H1 (cell line): ENCODE results near the gene OR5M3. TPM values are rescaled to one million over a fixed set of nuclear protein-coding genes. Genes with fewer than 3 reads are reported as not detected.

Experiments used
- CTCF ChIA-PET: fragments of 300-600 bp; sonication (Branson Sonifier 250); formaldehyde crosslinking; loops from one replicate; lab custom pipeline; 2021; ENCODE audit not compliant: partially characterized antibody; lab: Charles Lee
- POLR2A ChIA-PET: fragments of 300-600 bp; sonication (Branson Sonifier 250); formaldehyde crosslinking; loops from one replicate; lab custom pipeline; 2021; ENCODE audit warnings: inconsistent platforms; ENCODE audit not compliant: partially characterized antibody; lab: Charles Lee
- DNase-seq, 2 experiments: peaks; one replicate each; pipeline versions ENCODE4 v3.0.0 to v3.0.0-alpha.2; 2010 to 2022; ENCODE audit warnings: low spot score in 2 of 2, low read depth in 1 of 2, mixed read lengths in 1 of 2
- FAIRE-seq: peaks from 2 replicates; lab custom pipeline; 2011; peaks lifted over from hg19 to GRCh38; lab: Jason Lieb, UNC
- H2AFZ ChIP-seq: 2 replicates; pipeline ENCODE4 v1.8.1; 2012; ENCODE audit warnings: low read length, inconsistent platforms
- H2AK5ac ChIP-seq: 2 replicates; pipeline ENCODE4 v1.6.1; 2013; ENCODE audit warnings: low read depth, low read length
- H2BK120ac ChIP-seq: replicated peaks from 2 replicates; pipeline ENCODE3; 2013; ENCODE audit warnings: low read depth, low read length, inconsistent platforms
- H2BK12ac ChIP-seq: 2 replicates; pipeline ENCODE4 v1.6.1; 2013; ENCODE audit warnings: low read depth, low read length
- H2BK15ac ChIP-seq: 2 replicates; pipeline ENCODE4 v1.6.1; 2013; ENCODE audit warnings: low read length
- H2BK20ac ChIP-seq: 2 replicates; pipeline ENCODE4 v1.6.1; 2013; ENCODE audit warnings: low read length
- H2BK5ac ChIP-seq: 2 replicates; pipeline ENCODE4 v1.6.1; 2013; ENCODE audit warnings: low read depth, low read length
- H3K14ac ChIP-seq: 2 replicates; pipeline ENCODE4 v1.6.1; 2013; ENCODE audit warnings: inconsistent platforms; ENCODE audit not compliant: insufficient read length
- H3K18ac ChIP-seq: 2 replicates; pipeline ENCODE4 v1.6.1; 2013; ENCODE audit warnings: low read length; ENCODE audit errors: extremely low read depth
- H3K23ac ChIP-seq: 2 replicates; pipeline ENCODE4 v1.6.1; 2013; ENCODE audit warnings: inconsistent platforms; ENCODE audit not compliant: insufficient read length
- H3K23me2 ChIP-seq: 2 replicates; pipeline ENCODE4 v1.6.1; 2013; ENCODE audit warnings: low read depth, low read length
- H3K27ac ChIP-seq: 2 replicates; pipeline ENCODE4 v1.6.1; 2011; ENCODE audit warnings: low read depth, low read length, inconsistent platforms
- H3K27me3 ChIP-seq, 4 experiments: replicated peaks in 1 of 4; 1 replicate in 1 of 4; 2 replicates in 3 of 4; pipeline versions ENCODE4 v1.6.1 to v1.8.1; 2011 to 2013; ENCODE audit warnings: low read length in 3 of 4, mild to moderate bottlenecking in 3 of 4, inconsistent platforms in 2 of 4, mixed read lengths in 2 of 4, moderate library complexity in 1 of 4; ENCODE audit not compliant: control insufficient read depth in 3 of 4, insufficient read depth in 3 of 4; ENCODE audit errors: extremely low read depth in 1 of 4
- H3K36me3 ChIP-seq, 4 experiments: 2 replicates each; pipeline versions ENCODE4 v1.6.1 to v1.8.1; 2011 to 2013; ENCODE audit warnings: mild to moderate bottlenecking in 4 of 4, low read length in 3 of 4, moderate library complexity in 2 of 4, control low read depth in 1 of 4, inconsistent platforms in 1 of 4; ENCODE audit not compliant: insufficient read depth in 4 of 4, control insufficient read depth in 2 of 4
- H3K4ac ChIP-seq: replicated peaks from 2 replicates; pipeline ENCODE3; 2013; ENCODE audit warnings: low read length, low read depth, mixed read lengths, inconsistent platforms; ENCODE audit not compliant: insufficient read length
- H3K4me1 ChIP-seq, 4 experiments: replicated peaks in 1 of 4; 1 replicate in 1 of 4; 2 replicates in 3 of 4; pipeline versions ENCODE4 v1.6.1 to v1.8.1; 2011 to 2013; ENCODE audit warnings: low read length in 3 of 4, inconsistent platforms in 2 of 4, mixed read lengths in 1 of 4; ENCODE audit not compliant: insufficient read depth in 4 of 4, control insufficient read depth in 3 of 4
- H3K4me2 ChIP-seq, 2 experiments: 2 replicates each; pipeline versions ENCODE4 v1.6.1 to v1.8.1; 2011 to 2013; ENCODE audit warnings: low read depth in 2 of 2, low read length in 2 of 2, control low read depth in 1 of 2, inconsistent platforms in 1 of 2, mild to moderate bottlenecking in 1 of 2; ENCODE audit not compliant: insufficient read depth in 1 of 2
- H3K4me3 ChIP-seq, 4 experiments: fragments of 200-600, 300-600 bp in 1 of 4; sonication (generic), shearing (Covaris generic), sonication (Bioruptor Twin) in 1 of 4; 2 replicates each; pipeline versions ENCODE4 v1.5.1 to v1.8.1; 2011 to 2016; ENCODE audit warnings: low read length in 4 of 4, low read depth in 3 of 4, control low read depth in 2 of 4, inconsistent platforms in 2 of 4, mild to moderate bottlenecking in 2 of 4, mixed read lengths in 1 of 4, moderate library complexity in 1 of 4; ENCODE audit not compliant: insufficient read depth in 2 of 4; ENCODE audit errors: extremely low read depth in 1 of 4
- H3K56ac ChIP-seq: replicated peaks from 2 replicates; pipeline ENCODE3; 2013; ENCODE audit warnings: low read depth, mild to moderate bottlenecking, mixed read lengths, low read length, inconsistent platforms; ENCODE audit not compliant: insufficient read length
- H3K79me1 ChIP-seq: 2 replicates; pipeline ENCODE4 v1.6.1; 2013; ENCODE audit warnings: low read depth, low read length, control low read depth
- H3K79me2 ChIP-seq, 2 experiments: 2 replicates each; pipeline versions ENCODE4 v1.6.1 to v1.8.1; 2012 to 2013; ENCODE audit warnings: low read length in 2 of 2, mild to moderate bottlenecking in 2 of 2, inconsistent platforms in 1 of 2; ENCODE audit not compliant: insufficient read depth in 2 of 2, control insufficient read depth in 1 of 2
- H3K9ac ChIP-seq, 4 experiments: replicated peaks in 1 of 4; 1 replicate in 1 of 4; 2 replicates in 3 of 4; pipeline versions ENCODE4 v1.6.1 to v1.8.1; 2011 to 2013; ENCODE audit warnings: low read depth in 3 of 4, low read length in 3 of 4, control low read depth in 2 of 4, mild to moderate bottlenecking in 2 of 4, moderate library complexity in 2 of 4, inconsistent platforms in 1 of 4; ENCODE audit errors: extremely low read depth in 1 of 4
- H3K9me3 ChIP-seq, 2 experiments: 2 replicates each; pipeline versions ENCODE4 v1.6.1 to v1.8.1; 2012 to 2013; ENCODE audit warnings: mild to moderate bottlenecking in 2 of 2, moderate library complexity in 2 of 2, control low read depth in 1 of 2, inconsistent platforms in 1 of 2, low read depth in 1 of 2, low read length in 1 of 2, mixed read lengths in 1 of 2; ENCODE audit not compliant: insufficient read depth in 2 of 2
- H4K20me1 ChIP-seq, 2 experiments: replicated peaks in 1 of 2; 2 replicates each; pipeline versions ENCODE3 to v1.8.1; 2011 to 2013; ENCODE audit warnings: inconsistent platforms in 2 of 2, low read length in 2 of 2, mild to moderate bottlenecking in 1 of 2; ENCODE audit not compliant: insufficient read depth in 2 of 2, control insufficient read depth in 1 of 2
- H4K5ac ChIP-seq: 2 replicates; pipeline ENCODE4 v1.6.1; 2013; ENCODE audit warnings: low read length, low read depth, mixed read lengths, inconsistent platforms; ENCODE audit not compliant: insufficient read length
- H4K8ac ChIP-seq: 2 replicates; pipeline ENCODE4 v1.8.0; 2013; ENCODE audit warnings: mild to moderate bottlenecking, moderate library complexity, low read length, inconsistent platforms; ENCODE audit not compliant: insufficient read depth; ENCODE audit errors: extremely low read depth
- H4K91ac ChIP-seq: replicated peaks from 2 replicates; pipeline ENCODE3; 2013; ENCODE audit warnings: low read length, mixed read lengths, inconsistent platforms; ENCODE audit not compliant: insufficient read length
- ATF2 ChIP-seq: IDR thresholded peaks from 2 replicates; pipeline ENCODE4 v1.6.1; 2012; ENCODE audit warnings: low read length, inconsistent platforms
- FOSL1 ChIP-seq: IDR thresholded peaks from 2 replicates; pipeline ENCODE4 v1.6.1; 2011; ENCODE audit warnings: mild to moderate bottlenecking, low read depth, low read length, moderate library complexity; ENCODE audit not compliant: insufficient read depth
- KDM1A ChIP-seq: fragments of 200-600, 300-600 bp; sonication (generic); IDR thresholded peaks from 2 replicates; pipeline ENCODE4 v1.7.1; 2016; ENCODE audit warnings: mild to moderate bottlenecking, low read length, borderline replicate concordance
- KDM5A ChIP-seq: fragments of 200-600 bp; IDR thresholded peaks from 2 replicates; pipeline ENCODE4 v1.7.1; 2012; ENCODE audit warnings: mild to moderate bottlenecking, low read length, inconsistent platforms, mixed read lengths
- SP4 ChIP-seq: IDR thresholded peaks from 2 replicates; pipeline ENCODE4 v1.6.1; 2012; ENCODE audit warnings: low read length, inconsistent platforms
- SRF ChIP-seq: IDR thresholded peaks from 2 replicates; pipeline ENCODE4 v1.6.1; 2011; ENCODE audit warnings: mild to moderate bottlenecking, low read depth, low read length, moderate library complexity
- TCF12 ChIP-seq: IDR thresholded peaks from 2 replicates; pipeline ENCODE4 v1.6.1; 2011; ENCODE audit warnings: low read depth, mild to moderate bottlenecking, low read length
- ZNF274 ChIP-seq: IDR thresholded peaks from 2 replicates; pipeline ENCODE4 v1.7.0; 2012; ENCODE audit warnings: low read length, borderline replicate concordance; ENCODE audit errors: extremely low read depth
- WGBS, 2 experiments: shearing (Covaris generic) in 1 of 2; methylation state at CpG; one replicate each; pipeline versions ENCODE4 v1.1.6 to v1.1.7; 2013 to 2015; ENCODE audit warnings: low lambda C conversion rate in 2 of 2, mixed read lengths in 2 of 2, inconsistent platforms in 1 of 2, low coverage in 1 of 2, missing lambda C conversion rate in 1 of 2; ENCODE audit not compliant: insufficient replicate concordance in 2 of 2, insufficient coverage in 1 of 2, insufficient read length in 1 of 2; ENCODE audit errors: extremely low coverage in 1 of 2, missing lambda C conversion rate in 1 of 2; 5-methylcytosine and 5-hydroxymethylcytosine counted together
- polyA plus RNA-seq, 7 experiments: library from polyadenylated mRNA; depleted of rRNA in 3 of 7; stranded (reverse) in 5 of 7; unstranded in 2 of 7; fragments of >200 nt in 5 of 7; fragments of 200-250 nt in 2 of 7; gene quantifications; 1 replicate in 5 of 7; 2 replicates in 1 of 7; 4 replicates in 1 of 7; pipeline versions ENCODE4 v1.2.1 to v1.2.3, GENCODE V29; 2011 to 2013; ENCODE audit warnings: missing spikeins in 2 of 7, mixed read lengths in 2 of 7
- total RNA-seq: library from RNA; stranded (reverse); fragmentation: NEBNext Ultra II Directional; extraction: Animal tissue kit (Norgen Biotek cat#: 25700); gene quantifications from 2 replicates; pipeline ENCODE4 v1.2.1, GENCODE V29; 2021
- TF ChIP-seq, protein P1 (sequence below): IDR thresholded peaks from 2 replicates; pipeline ENCODE4 v1.6.1; 2012; ENCODE audit warnings: inconsistent platforms
- TF ChIP-seq, protein P2 (sequence below): IDR thresholded peaks from 2 replicates; pipeline ENCODE4 v1.6.1; 2011; ENCODE audit warnings: low read length, improper control_type of control experiment

Gene OR5M3
- total and polyA plus RNA-seq, 2 of the 8 experiments (the other 6 are each of a cell fraction or from before 2014, with no cell fraction given), result not detected

GRCh38 chr11:56474729-56475235 is 1.6 kb upstream of the OR5M3 start:
- no peak overlapping the region for H3K4ac ChIP-seq

More at GRCh38 chr11:56474729-56475235, 1.6 kb upstream of the OR5M3 start:
- Histone ChIP-seq H2AK5ac (no peak overlapping the region), H4K5ac (no peak overlapping the region), H3K79me2 (no peaks in the 10 kb centered on the region), H3K36me3 (no peaks in the 10 kb centered on the region), H3K9me3 (no peaks in the 10 kb centered on the region), H2BK5ac (no peak overlapping the region), H3K56ac (no peak overlapping the region), H3K14ac (no peak overlapping the region), H4K20me1 (no peaks in the 10 kb centered on the region), H3K18ac (no peak overlapping the region), H4K8ac (no peak overlapping the region), H3K23ac (no peak overlapping the region), H3K23me2 (no peaks in the 10 kb centered on the region), H2BK15ac (no peak overlapping the region), H3K4me1 (no peaks in the 10 kb centered on the region)
- ChIA-PET CTCF (no interaction called here), POLR2A (no interaction called here)
- no peak for DNase-seq
- TF ChIP-seq KDM1A (no peak), SRF (no peak), ZNF274 (no peak), FOSL1 (no peak), TCF12 (no peak), KDM5A (no peak), ATF2 (no peak), SP4 (no peak)
- TF ChIP-seq, protein P1, sequence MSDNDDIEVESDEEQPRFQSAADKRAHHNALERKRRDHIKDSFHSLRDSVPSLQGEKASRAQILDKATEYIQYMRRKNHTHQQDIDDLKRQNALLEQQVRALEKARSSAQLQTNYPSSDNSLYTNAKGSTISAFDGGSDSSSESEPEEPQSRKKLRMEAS, result no peak
- TF ChIP-seq, protein P2, sequence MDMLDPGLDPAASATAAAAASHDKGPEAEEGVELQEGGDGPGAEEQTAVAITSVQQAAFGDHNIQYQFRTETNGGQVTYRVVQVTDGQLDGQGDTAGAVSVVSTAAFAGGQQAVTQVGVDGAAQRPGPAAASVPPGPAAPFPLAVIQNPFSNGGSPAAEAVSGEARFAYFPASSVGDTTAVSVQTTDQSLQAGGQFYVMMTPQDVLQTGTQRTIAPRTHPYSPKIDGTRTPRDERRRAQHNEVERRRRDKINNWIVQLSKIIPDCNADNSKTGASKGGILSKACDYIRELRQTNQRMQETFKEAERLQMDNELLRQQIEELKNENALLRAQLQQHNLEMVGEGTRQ, result no peak
- TF ChIP-seq, all 59 proteins: peak for 0
- H3K4me2 ChIP-seq, result no peak overlapping the region
- WGBS, 2 experiments, result 95% methylated on average over 1 of the region's 1 CpG; no CpG with 5 or more reads in 1 of the 2 experiments
- no peak overlapping the region for H3K27ac ChIP-seq
- H3K27me3 ChIP-seq, result no peaks in the 10 kb centered on the region
- H3K4me3 ChIP-seq, result no peak overlapping the region
- H2AFZ ChIP-seq, result no peak overlapping the region
- no peak for FAIRE-seq
- H3K9ac ChIP-seq, result no peak overlapping the region
- no peaks in the 10 kb centered on the region for H3K79me1 ChIP-seq
- no peak overlapping the region for H4K91ac ChIP-seq
- H2BK20ac ChIP-seq, result no peak overlapping the region
- no peak overlapping the region for H2BK12ac ChIP-seq
- no peak overlapping the region for H2BK120ac ChIP-seq
